NCI-H187 treated with DMSO at 0.1 percent for 48 hours (cell line): Measurements from ENCODE around the gene SMYD3.
"Not testable (repeated sequence)": the region's sequence is repeated elsewhere in the genome, so short reads cannot be mapped to it uniquely, and the experiment has no call there.

Source experiments
- DNase-seq: peaks from one replicate; lab custom pipeline; 2025; lab: John Stamatoyannopoulos, UW

Gene SMYD3

DNA sequence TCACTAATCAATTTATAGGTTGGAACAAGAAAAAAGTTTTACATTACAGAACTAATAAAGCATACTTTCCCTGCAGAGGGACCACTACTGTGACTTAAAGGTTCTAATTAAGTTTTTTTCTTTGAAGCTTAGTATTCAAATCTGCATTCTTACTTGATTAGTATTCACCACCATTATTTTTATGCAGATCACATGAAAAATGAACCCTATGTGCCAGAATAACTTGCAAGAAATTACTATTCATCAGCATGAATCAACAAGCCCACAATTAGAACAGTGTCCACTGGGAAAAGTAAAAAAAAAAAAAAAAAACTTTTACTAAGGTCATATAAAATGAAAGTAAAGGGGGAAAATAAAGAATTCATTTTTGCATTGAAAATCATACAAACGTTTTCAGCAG, 90.8 kb downstream of the SMYD3 start:
- DNase-seq: no peak

DNA sequence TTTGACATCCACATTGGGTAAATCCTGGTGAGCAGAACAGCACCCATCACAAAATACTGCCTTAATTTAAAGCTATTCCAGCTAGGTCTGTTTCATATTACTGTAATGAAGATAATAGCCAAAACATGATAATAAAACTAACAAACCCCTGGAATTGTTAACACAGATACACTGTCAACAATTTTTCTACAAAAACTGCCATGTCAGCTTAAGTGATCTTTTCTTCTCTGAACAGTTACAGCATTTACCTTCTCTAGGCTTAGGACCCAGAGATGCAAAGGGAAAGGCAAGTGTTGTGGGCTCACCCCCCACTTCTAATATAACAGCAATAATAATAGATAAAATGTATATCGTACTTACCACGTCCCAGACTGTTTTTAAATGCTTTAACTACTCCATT, 92.1 kb downstream of the SMYD3 start:
- DNase-seq: no peak

DNA sequence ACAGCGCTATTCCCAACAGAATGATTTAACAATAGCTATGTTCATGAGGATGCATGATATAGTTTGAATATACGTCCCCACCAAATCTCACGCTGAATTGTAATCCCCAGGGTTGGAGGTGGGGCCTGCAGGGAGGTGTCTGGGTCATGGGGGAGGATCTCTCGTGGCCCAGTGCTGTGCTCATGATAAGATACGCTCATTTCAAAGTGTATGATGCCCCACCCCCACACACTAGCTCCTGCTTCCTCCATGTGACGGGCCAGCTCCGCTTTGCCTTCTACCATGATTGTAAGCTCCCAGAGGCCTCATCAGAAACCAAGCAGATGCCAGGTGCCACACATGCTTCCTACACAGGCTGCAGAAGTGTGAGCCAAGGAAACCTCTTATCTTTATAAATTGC, 93.6 kb downstream of the SMYD3 start:
- no peak for DNase-seq

DNA sequence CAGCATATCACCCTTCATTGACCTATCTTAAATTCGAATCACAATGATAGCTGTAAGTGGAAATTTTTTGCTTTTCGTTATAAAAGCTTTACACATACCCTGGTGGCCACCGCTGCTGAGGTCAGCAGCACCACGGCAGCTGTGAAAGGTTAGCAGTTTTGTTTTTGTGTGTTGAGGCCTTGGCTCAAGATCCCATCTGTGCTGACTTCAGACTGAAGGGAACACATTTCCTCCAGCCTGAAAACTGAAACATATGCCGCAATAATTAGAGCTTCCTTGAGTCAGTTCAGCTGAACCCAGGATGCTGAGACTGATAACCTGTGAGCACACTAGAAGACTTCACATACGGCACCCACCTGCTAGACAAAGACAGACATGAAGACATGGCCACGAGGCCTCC, 103.0 kb downstream of the SMYD3 start:
- DNase-seq: no peak

DNA sequence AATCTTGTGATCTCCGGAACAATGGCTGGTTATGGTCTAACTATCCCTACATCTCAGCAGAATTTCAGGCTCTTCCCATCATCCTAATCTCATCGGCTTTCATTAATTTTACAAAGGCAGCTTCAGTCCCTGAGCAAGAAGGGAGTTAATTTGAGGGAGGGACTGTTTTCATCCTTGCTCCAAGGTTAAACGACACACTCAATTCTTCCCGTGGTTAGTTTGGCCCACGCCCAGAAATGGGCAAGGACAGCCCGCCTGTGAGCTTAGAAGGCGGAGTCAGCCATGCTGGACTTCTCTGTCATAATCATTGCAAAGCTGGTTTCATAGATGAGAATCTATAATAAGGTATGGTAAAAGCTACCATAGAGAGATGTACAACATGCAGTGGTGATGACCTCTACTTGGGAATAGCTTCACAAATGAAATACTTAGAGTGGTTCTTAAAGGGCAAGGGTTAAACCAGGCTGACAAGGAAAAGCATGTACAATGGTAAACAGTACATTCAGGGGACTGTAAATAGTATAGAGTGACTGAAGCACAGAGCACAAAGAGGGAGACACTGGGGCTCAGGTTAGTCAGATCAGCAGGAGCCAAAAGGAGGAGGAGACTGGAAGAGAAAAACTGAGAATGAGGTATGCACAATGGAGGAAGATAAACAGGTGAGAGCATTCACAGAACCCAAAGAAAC, 108.8 kb downstream of the SMYD3 start:
- DNase-seq: no peak

DNA sequence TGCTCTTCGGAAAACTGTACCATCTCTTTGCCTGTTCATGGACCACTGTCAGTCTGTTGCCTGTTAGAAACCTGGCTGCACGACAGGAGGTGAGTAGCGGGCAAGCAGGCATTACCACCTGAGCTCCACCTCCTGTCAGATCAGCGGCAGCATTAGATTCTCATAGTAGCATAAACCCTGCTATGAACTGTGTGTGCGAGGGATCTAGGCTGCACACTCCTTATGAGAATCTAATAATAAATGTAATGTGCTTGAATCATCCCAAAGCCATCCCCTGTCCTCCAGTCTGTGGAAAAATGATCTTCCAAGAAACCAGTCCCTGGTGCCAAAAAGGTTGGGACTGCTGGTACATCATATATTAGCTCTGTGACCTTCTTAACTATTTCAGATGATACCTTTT, 110.0 kb downstream of the SMYD3 start:
- no peak for DNase-seq

DNA sequence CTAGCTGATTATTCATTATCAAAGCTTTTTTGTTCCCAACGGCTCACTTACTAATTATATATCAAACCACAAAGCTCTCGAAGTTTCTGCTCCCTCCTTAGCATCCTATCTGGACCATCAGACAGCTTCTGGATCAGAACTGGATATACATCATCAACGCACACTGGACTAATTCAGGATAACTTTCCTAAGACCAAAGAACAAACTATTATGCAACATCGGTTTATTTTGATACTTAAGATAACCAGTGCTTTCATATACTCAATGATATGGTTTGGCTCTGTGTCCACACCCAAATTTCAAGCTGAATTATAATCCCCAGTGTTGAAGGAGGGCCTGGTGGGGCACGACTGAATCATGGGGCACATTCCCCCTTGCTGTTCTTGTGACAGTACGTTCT, 110.8 kb downstream of the SMYD3 start:
- no peak for DNase-seq

DNA sequence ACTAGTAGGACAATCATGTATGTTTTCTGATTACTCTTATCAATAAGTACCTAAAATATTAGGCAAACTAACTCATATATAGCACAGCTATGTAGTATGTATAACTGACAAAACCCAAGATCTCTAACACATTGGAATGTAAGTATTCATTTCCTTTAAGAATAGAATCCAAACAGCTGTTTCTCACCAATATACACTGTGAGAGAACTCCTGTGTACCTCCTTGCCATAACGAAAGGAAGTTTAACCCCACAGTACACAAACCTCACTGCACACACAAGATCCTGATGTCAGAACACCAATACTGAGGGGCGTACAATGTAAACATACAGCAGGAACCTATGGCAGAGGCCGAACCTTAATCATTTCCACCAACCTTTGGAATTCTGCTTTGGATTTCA, 113.0 kb downstream of the SMYD3 start:
- DNase-seq: no peak

DNA sequence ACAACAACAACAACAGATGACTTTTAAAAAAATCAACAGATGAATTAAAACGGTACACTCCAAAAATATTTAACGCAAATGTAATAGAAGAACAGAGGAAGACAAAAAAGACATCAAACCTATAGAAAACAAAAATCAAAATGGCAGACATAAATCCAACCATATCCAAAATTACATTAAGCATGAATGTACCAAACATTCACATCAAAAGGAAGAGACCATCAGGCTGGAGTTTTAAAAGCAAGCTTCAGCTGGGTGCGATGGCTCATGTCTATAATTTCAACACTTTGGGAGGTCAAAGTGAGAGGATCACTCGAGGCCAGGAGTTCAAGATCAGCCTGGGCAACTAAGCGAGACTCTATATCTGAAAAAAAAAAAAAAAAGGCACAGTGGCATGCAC, 116.2 kb downstream of the SMYD3 start:
- no peak for DNase-seq

DNA sequence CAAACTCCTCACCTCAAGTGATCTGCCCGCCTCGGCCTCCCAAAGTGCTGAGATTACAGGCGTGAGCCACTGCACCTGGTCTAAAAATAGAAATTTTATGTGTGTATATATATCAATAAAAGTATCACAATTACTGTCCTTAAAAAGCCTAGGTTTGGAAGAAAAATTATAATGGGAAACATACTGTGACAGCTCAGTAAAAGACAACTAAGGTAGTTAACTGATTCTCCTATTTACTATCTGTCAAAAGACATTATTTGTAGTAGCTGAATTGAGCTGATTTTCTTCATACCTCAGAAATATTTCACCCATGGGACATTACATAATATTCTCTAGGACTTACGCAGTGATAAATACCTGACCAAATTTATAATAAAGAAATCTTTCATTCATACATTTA, 122.5 kb downstream of the SMYD3 start:
- no peak for DNase-seq

DNA sequence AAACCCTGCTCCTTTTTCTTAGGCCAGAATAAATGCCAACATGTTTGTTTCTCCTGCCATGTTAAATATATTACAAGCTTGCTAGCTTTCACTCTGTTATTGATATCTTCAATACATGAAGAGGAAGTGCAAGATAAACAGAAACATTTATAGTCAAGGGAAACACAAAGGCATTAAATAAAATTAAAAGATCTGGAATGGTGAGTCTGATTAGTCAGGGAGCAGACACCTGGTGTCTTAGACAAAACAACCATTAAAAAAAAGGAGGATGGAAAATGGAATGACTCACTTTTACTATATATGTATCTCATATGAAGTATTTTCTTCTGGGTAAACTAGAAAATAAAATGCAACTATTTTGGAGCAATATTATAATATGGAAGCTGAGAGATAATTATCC, 123.3 kb downstream of the SMYD3 start:
- DNase-seq: no peak

DNA sequence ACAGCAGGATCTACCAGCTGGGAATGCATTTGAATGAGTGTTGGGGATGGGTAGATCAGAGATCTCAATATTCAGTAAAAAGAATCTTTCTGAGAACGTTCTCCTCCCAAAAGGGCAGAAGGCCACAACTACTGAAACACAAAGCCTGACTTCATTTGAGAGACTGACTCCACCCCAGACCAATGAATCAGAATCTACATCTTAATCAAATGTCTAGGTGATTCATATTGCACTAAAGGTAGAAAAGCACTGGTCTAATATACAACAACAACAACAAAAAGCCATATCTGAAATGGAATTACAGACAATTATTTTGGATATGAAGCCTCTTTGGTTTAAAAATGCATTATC, 123.9 kb downstream of the SMYD3 start:
- DNase-seq: no peak

DNA sequence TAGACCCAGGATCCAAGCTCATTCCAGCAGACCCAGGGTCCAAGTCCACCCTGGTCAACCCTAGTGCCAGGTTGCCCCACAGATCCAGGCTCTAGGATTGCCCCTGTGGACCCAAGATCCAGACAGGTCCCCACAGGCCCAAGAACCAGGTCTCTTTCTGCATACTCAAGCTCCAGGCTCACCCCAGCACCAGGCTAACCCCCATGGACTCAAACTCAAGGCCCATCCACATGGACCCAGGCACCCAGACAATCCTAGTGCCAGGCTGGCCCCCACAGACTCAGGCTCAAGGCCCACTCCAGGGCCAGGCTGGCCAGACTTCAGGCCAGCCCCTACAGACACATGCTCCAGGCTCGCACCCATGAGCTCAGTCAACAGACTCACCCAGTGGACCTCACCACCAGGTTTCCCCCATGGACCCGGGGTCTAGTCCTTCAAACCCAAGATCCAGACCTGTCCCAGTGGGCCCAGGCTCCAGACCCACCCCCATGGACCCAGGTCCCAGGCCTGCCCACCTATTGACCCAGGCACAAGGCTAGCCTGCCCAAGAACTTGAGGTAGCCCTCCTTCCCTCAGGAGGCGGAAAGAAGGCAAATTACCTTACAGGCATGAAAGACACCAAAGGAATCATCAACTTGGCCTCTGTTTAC, 124.4 kb downstream of the SMYD3 start:
- DNase-seq: no peak

DNA sequence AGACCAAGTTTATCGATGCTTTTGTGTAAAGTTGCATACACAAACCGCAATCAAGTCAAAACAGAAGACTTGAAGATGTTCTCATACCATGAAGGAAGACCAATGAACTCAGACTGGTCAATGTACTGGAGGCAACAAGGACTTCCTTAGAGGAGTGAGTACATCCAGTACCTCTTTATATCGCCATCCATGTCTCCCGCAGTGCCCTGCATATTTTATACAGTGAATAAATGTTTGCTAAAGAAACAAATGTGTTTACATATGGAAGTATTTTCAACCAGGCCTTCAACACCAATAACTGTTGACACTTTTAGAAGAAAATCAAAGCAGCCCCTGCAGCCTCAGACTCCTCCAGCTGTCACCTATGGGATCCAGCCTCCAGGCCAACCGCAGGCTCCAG, 125.6 kb downstream of the SMYD3 start:
- no peak for DNase-seq

DNA sequence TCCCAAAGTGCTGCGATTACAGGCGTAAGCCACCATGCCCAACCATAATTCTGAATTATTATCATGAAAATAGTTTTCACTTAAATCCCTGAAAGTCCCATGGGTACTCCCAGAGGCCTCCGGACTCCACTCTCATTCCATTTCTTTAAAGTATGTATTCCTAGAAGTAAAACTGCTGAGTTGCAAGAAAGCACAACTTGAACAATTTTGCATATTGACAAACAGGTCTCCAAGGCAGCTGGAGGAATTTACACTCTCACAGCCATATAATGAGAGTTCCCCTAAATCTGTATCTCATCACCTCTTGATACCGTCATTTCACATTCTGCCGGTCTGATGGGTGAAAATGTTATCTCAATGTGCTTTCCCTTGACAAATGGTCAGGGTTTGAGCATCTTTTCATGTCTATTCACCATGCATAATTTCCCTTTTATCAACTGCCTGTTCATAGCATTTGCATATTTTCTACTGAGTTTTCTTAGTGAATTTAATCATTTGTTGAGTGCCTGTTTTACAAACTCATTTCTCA, 129.4 kb downstream of the SMYD3 start:
- no peak for DNase-seq

DNA sequence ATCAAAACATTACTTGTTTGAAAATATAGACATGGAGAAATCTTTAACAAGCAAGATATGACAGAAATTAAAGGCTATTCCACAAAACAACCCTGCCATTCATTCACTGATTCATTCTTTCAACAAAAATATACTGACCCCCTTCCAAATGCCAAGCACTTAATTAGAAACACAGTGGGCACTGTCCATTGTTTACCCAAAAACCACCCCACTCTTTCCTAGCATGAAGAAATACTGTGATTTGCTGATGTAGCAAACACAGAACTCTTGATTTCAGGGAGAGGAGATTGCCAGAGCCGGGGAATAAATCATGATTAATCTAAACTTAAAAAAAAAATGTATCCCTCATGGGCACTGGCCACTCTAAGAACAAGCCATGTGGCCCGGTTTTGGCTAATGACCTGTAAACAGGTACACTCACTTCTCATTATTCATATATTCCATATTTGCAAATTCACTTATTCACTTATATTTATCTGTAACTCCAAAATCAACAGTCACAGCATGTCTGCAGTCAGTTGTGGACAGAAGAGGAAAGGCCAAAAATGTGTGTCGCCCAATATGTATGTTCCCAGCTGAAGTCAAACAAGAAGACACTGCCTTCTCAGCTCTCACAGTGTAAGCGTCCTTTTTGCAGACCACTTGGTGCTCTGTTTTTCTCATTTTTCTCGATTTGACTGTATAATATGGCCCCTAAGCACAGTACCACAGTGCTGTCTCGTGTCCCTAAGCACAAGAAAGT, 133.1 kb downstream of the SMYD3 start:
- DNase-seq: no peak

DNA sequence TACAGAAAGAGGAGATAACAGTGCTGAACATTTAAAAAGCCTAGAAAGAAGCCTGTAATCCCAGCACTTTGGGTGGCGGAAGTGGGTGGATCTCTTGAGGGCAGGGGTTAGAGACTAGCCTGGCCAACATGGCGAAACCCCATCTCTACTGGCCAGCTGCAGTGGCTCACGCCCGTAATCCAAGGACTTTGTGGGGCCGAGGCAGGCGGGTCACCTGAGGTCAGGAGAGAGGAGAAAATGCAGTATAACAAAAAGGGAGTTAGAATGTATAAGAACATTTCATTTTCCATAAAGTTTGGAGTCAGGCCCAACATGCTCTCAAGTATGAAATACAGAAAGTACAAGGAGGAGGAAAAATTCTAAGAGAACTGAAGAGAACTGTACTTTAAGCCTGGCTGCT, 134.5 kb downstream of the SMYD3 start:
- DNase-seq: no peak

DNA sequence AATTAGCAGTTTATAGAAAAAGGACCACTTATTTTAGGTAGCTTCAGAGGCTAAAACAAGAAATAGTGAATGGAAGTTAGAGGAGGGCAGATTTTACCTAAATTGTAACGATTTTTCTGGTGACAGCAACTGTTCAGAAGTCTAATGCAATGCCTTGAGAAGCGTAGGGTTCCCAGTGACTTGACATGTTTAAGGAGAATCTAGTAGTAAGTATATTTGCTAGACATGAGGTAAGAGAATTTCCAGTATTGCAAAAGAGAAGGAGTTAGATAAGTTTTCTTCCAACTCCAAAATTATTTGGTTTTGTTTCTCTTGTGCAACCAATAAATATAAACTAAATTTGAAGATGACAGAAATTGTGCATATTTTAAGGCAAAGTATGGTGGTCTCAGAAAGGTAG, 140.0 kb downstream of the SMYD3 start:
- DNase-seq: no peak

DNA sequence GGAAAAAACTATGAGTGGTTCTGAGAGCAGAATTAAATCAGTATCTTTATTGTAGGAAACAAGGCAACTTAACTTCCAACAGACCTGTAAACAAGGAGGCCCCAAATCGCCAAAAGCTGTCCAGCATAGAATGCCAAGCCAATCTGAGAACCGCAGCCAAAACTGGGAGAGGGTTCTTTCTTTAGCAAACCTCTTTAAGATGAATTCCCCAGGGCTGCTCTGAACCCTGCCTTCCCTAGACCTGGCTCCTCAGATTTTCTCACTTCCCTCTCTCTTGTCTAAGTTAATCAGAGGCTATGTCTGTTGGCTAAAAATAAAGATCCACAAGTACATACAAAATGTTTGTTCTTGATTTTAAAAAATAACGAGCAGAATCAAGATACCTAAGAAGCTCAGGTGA, 141.4 kb downstream of the SMYD3 start:
- no peak for DNase-seq

DNA sequence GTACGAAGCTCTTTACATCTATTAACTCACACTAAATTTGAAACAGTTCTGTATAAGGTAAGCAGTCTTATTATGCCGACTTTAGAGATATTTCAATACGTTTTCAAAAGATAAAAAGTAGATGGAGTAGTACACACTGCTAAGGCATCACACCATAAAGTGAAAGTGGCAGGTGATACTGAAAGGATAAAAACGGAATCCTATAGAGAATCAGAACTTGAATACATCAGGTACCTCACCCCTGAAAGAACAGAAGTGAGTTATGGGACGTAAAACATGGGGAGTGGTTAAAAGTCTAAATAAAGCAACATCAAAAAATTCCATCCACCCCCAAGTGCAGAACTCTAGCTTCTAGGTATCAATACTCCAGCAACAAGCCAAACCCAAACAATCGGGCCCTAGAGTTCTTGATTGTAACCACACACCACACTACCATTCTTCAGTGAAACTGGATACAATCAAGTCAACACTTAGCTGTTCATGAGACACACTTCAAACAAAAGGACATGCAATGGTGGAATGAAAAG, 142.6 kb downstream of the SMYD3 start:
- peak; percentile 14 for DNase-seq

DNA sequence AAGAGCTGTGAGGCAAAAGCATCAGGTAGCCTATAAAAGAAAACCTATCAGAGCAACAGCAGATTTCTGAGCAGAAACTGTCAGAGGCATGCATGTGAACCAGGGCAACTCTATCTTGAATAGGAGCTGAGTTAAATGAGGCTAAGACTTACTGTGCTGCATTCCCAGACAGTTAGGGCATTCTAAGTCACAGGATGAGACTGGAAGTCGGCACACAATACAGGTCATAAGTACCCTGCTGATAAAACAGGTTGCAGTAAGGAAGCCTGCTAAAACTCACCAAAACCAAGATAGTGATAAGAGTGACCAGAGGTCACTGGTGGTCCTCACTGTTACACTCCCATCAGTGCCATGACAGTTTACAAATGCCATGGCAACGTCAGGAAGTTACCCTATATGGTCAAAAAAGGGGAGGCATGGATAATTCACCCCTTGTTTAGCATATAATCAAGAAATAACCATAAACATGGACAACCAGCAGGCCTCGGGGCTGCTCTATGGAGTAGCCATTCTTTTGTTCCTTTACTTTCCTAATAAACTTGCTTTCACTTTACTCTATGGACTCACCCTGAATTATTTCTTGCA, 150.0 kb downstream of the SMYD3 start:
- not testable (repeated sequence) for DNase-seq

DNA sequence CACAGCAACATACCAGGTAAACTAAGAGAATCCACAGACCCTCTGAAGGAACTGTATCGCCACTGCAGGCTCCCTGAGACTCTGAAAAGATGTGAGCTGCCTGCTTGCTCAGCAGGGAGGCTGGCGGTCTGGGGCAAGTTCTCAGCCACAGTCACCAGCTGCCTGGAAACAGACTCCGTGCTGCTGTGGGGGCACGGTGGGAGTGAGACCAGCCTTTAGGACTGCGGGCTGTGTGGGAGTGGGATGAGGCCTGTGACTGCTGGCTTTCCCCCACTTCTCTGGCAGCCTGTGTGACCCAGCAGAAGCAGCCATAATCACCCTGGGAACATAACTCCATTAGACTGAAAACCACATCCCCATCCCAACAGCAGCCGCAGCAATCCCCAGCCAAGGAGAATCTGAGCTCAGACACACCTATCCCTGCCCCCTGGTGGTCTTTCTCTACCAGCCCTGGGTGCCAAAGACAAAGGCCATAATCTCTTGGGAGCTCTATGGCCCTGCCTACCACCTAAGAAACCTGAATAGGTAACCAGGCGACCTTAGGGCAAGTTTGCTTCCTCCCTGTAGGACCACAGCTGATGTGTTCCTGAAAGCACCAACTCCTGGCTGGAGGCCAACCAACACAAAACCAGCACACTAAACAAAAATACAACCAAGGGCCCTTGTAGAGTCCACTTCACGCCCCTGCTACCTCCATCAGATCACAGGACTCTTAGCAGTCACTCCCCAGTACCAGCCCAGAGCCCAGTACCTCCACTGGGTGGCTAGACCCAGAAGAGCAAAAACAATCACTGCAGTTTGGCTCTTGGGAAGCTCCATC, 151.5 kb downstream of the SMYD3 start:
- no peak for DNase-seq
